WTC11 (cell line): Measurements from ENCODE around the gene SETMAR. TPM values are rescaled to one million over a fixed set of nuclear protein-coding genes. Genes with fewer than 3 reads are reported as not detected.
"Not testable (repeated sequence)": the region's sequence is repeated elsewhere in the genome, so short reads cannot be mapped to it uniquely, and the experiment has no call there.

ENCODE experiments used
- ATAC-seq: fragments of 200-7000 bp; cut with Tn5 transposase; 2 replicates; pipeline ENCODE4 v1.10.0; 2021; ENCODE audit warnings: mild to moderate bottlenecking, moderate library complexity
- CTCF ChIA-PET: fragments of 300-600 bp; sonication (Branson Sonifier 250); formaldehyde crosslinking; loops from one replicate; lab custom pipeline; 2021; ENCODE audit warnings: antibody characterized with exemption; lab: Charles Lee
- POLR2A ChIA-PET: fragments of 350-600 bp; sonication (Branson Sonifier 250); formaldehyde crosslinking; loops from one replicate; lab custom pipeline; 2021; ENCODE audit warnings: antibody characterized with exemption; lab: Charles Lee
- DNase-seq: peaks from one replicate; pipeline ENCODE4 v3.0.0; 2021; ENCODE audit warnings: low spot score
- H3K27ac Mint-ChIP-seq: 2 replicates; pipeline ENCODE4 v1.8.0; 2021; ENCODE audit warnings: mixed read lengths
- H3K27me3 Mint-ChIP-seq: 2 replicates; pipeline ENCODE4 v1.8.0; 2021; ENCODE audit warnings: low read depth, mild to moderate bottlenecking, moderate library complexity, mixed read lengths
- H3K36me3 Mint-ChIP-seq: 2 replicates; pipeline ENCODE4 v1.8.0; 2021; ENCODE audit warnings: mixed read lengths
- H3K4me1 Mint-ChIP-seq: 2 replicates; pipeline ENCODE4 v1.8.0; 2022; ENCODE audit warnings: mixed read lengths
- H3K4me3 Mint-ChIP-seq: 2 replicates; pipeline ENCODE4 v1.8.0; 2021; ENCODE audit warnings: mild to moderate bottlenecking, moderate library complexity, mixed read lengths
- H3K9me3 Mint-ChIP-seq: 2 replicates; pipeline ENCODE4 v1.8.0; 2021; ENCODE audit warnings: mixed read lengths
- AFF4 ChIP-seq: sonication (generic); formaldehyde crosslinking; IDR thresholded peaks from 2 replicates; pipeline ENCODE4 v1.8.1; 2023; ENCODE audit warnings: mild to moderate bottlenecking, missing genetic modification reagents, borderline replicate concordance
- ATF1 ChIP-seq: sonication (generic); formaldehyde crosslinking; IDR thresholded peaks from 2 replicates; pipeline ENCODE4 v1.8.1; 2023; ENCODE audit warnings: mild to moderate bottlenecking, moderate library complexity, missing genetic modification reagents
- CREM ChIP-seq: sonication (generic); formaldehyde crosslinking; IDR thresholded peaks from 2 replicates; pipeline ENCODE4 v1.8.1; 2022; ENCODE audit warnings: mild to moderate bottlenecking, missing genetic modification reagents, moderate library complexity
- ELF4 ChIP-seq: sonication (generic); formaldehyde crosslinking; IDR thresholded peaks from 2 replicates; pipeline ENCODE4 v1.8.1; 2022; ENCODE audit warnings: low read depth, mild to moderate bottlenecking, moderate library complexity, missing genetic modification reagents
- EMX1 ChIP-seq: fragments of 250-450 bp; sonication (Bioruptor Pico); IDR thresholded peaks from 2 replicates; pipeline ENCODE4 v1.8.0; 2021; ENCODE audit warnings: mild to moderate bottlenecking
- FOXP4 ChIP-seq: sonication (generic); formaldehyde crosslinking; IDR thresholded peaks from 2 replicates; pipeline ENCODE4 v1.8.0; 2022; ENCODE audit warnings: mild to moderate bottlenecking, missing genetic modification reagents
- GRHL2 ChIP-seq: fragments of 250-450 bp; sonication (Bioruptor Pico); IDR thresholded peaks from 2 replicates; pipeline ENCODE4 v1.8.0; 2022; ENCODE audit warnings: mild to moderate bottlenecking, moderate library complexity; ENCODE audit not compliant: insufficient replicate concordance, severe bottlenecking
- MXD4 ChIP-seq: fragments of 250-450 bp; sonication (Bioruptor Pico); IDR thresholded peaks from 2 replicates; pipeline ENCODE4 v1.8.0; 2021; ENCODE audit warnings: mild to moderate bottlenecking, moderate library complexity, borderline replicate concordance
- NR3C1 ChIP-seq: sonication (generic); formaldehyde crosslinking; conservative IDR thresholded peaks from 2 replicates; pipeline ENCODE4 v1.8.1; 2023; ENCODE audit warnings: low read depth, mild to moderate bottlenecking, missing genetic modification reagents
- PRDM15 ChIP-seq: sonication (generic); formaldehyde crosslinking; IDR thresholded peaks from 2 replicates; pipeline ENCODE4 v1.8.0; 2022; ENCODE audit warnings: missing genetic modification reagents
- SMAD3 ChIP-seq: sonication (generic); formaldehyde crosslinking; IDR thresholded peaks from 2 replicates; pipeline ENCODE4 v1.8.0; 2022; ENCODE audit warnings: missing genetic modification reagents, mild to moderate bottlenecking, borderline replicate concordance
- USF1 ChIP-seq: sonication (generic); formaldehyde crosslinking; IDR thresholded peaks from 2 replicates; pipeline ENCODE4 v1.8.0; 2022; ENCODE audit warnings: mild to moderate bottlenecking, missing genetic modification reagents
- ZNF138 ChIP-seq: sonication (generic); formaldehyde crosslinking; conservative IDR thresholded peaks from 2 replicates; pipeline ENCODE4 v1.8.1; 2022; ENCODE audit warnings: mild to moderate bottlenecking, moderate library complexity, missing genetic modification reagents
- ZNF263 ChIP-seq: sonication (generic); formaldehyde crosslinking; IDR thresholded peaks from 2 replicates; pipeline ENCODE4 v1.8.1; 2022; ENCODE audit warnings: low read depth, mild to moderate bottlenecking, moderate library complexity, missing genetic modification reagents
- total RNA-seq: library from RNA; stranded (reverse); gene quantifications from 3 replicates; pipeline ENCODE4 v1.2.3, GENCODE V29; 2021

The SETMAR gene
- total RNA-seq, 1 experiment from 2014 or later: 11.6 TPM

GRCh38 chr3:4297486-4297885, 5.7 kb upstream of the SETMAR start:
- TF ChIP-seq FOXP4 (CRISPR knock-in tag) (no peak), ATF1 (CRISPR knock-in tag) (no peak), ZNF138 (CRISPR knock-in tag) (no peak), SMAD3 (CRISPR knock-in tag) (no peak), CREM (CRISPR knock-in tag) (no peak), MXD4 (CRISPR knock-in tag) (no peak), ELF4 (CRISPR knock-in tag) (no peak), PRDM15 (CRISPR knock-in tag) (no peak), ZNF263 (no peak), EMX1 (CRISPR knock-in tag) (no peak), AFF4 (no peak), NR3C1 (CRISPR knock-in tag) (no peak), USF1 (CRISPR knock-in tag) (no peak)
- Mint-ChIP-seq H3K4me3 (no peak overlapping the region), H3K9me3 (no peaks in the 10 kb centered on the region), H3K27ac (no peak overlapping the region), H3K4me1 (peaks cover 8% of the 10 kb centered on the region), H3K27me3 (peaks cover 2% of the 10 kb centered on the region; the same call in 1 of the 2 replicates), H3K36me3 (no peaks in the 10 kb centered on the region)
- DNase-seq: no peak
- CTCF ChIA-PET: no interaction called here
- POLR2A ChIA-PET: interaction anchor here (0.7 kb wide), 1 partner anchor 256 kb away, joined by 4 read pairs; no protein-coding TSS in a partner anchor
- no peak for ATAC-seq

GRCh38 chr3:4302747-4303146, 422 bp upstream of the SETMAR start:
- Mint-ChIP-seq H3K4me3 (peak overlapping the region; percentile 92), H3K27me3 (no peaks in the 10 kb centered on the region; the same call in 1 of the 2 replicates), H3K9me3 (no peaks in the 10 kb centered on the region), H3K36me3 (peaks cover 7% of the 10 kb centered on the region), H3K4me1 (peaks cover 36% of the 10 kb centered on the region), H3K27ac (peak overlapping the region; percentile 81)
- CTCF ChIA-PET: interaction anchor here (2.1 kb wide), 1 partner anchor 12 kb away, joined by 7 read pairs; no protein-coding TSS in a partner anchor
- no peak for TF ChIP-seq GRHL2 (CRISPR knock-in tag)
- POLR2A ChIA-PET: no interaction called here
- DNase-seq (no peak), ATAC-seq (peak; percentile 7)

- ATAC-seq, H3K27ac Mint-ChIP-seq, CTCF ChIA-PET, DNase-seq, POLR2A ChIA-PET, H3K27me3 Mint-ChIP-seq, H3K9me3 Mint-ChIP-seq: not testable (repeated sequence)
- peaks cover 11% of the 10 kb centered on the region for H3K36me3 Mint-ChIP-seq
- peak overlapping the region; percentile 92 for H3K4me3 Mint-ChIP-seq
- H3K4me1 Mint-ChIP-seq: peaks cover 54% of the 10 kb centered on the region
Measured at GRCh38 chr3:4305210-4305609, 2.0 kb downstream of the SETMAR start.
